Activated CD8-positive, alpha-beta T cell treated with anti-CD3 and anti-CD28 coated beads for 36 hours (primary cell): ENCODE data around the gene STUM. TPM values are rescaled to one million over a fixed set of nuclear protein-coding genes. Genes with fewer than 3 reads are reported as not detected.
A peak's percentile ranks its signal among the peaks of the same experiment; 100 is the strongest.

ENCODE experiments used
- ATAC-seq: fragments of 200-7000 bp; cut with Tn5 transposase; one replicate; pipeline ENCODE4 v1.10.0; 2021; ENCODE audit warnings: mild to moderate bottlenecking, moderate library complexity
- CTCF ChIA-PET: fragments of 350-600 bp; sonication (Branson Sonifier 250); formaldehyde crosslinking; loops from one replicate; lab custom pipeline; 2021; ENCODE audit warnings: antibody characterized with exemption; lab: Charles Lee
- POLR2A ChIA-PET: fragments of 350-600 bp; sonication (Branson Sonifier 250); formaldehyde crosslinking; loops from one replicate; lab custom pipeline; 2021; ENCODE audit warnings: antibody characterized with exemption; lab: Charles Lee
- DNase-seq: peaks from one replicate; pipeline ENCODE4 v3.0.0-alpha.2; 2020
- H3K27ac Mint-ChIP-seq: one replicate; pipeline ENCODE4 v1.8.0; 2021; ENCODE audit warnings: mild to moderate bottlenecking, mixed read lengths
- H3K27me3 Mint-ChIP-seq: one replicate; pipeline ENCODE4 v1.8.0; 2021; ENCODE audit warnings: mixed read lengths
- H3K36me3 Mint-ChIP-seq: one replicate; pipeline ENCODE4 v1.8.0; 2021; ENCODE audit warnings: low read depth, mixed read lengths
- H3K4me1 Mint-ChIP-seq: one replicate; pipeline ENCODE4 v1.8.0; 2021; ENCODE audit warnings: low read depth, mixed read lengths
- H3K4me3 Mint-ChIP-seq: one replicate; pipeline ENCODE4 v1.8.0; 2021; ENCODE audit warnings: mild to moderate bottlenecking, moderate library complexity, mixed read lengths
- H3K9me3 Mint-ChIP-seq: one replicate; pipeline ENCODE4 v1.8.0; 2021; ENCODE audit warnings: mixed read lengths
- CTCF ChIP-seq: fragments of 200-600 bp; IDR thresholded peaks from one replicate; pipeline ENCODE4 v1.8.0; 2022; ENCODE audit warnings: antibody characterized with exemption, mild to moderate bottlenecking
- intact Hi-C: fragments of 100-400 bp; cut with micrococcal nuclease; formaldehyde crosslinking; loops from one replicate; pipeline ENCODE4 v1.10.0; 2022
- total RNA-seq, 2 experiments: library from RNA; stranded (reverse); gene quantifications; one replicate each; pipeline ENCODE4 v1.2.3, GENCODE V29; 2021

The STUM gene
- total RNA-seq, 2 experiments from 2014 or later = not detected

- POLR2A ChIA-PET = interaction anchor here (0.6 to 5.3 kb wide), 4 partner anchors 8 to 44 kb away, joined by 3 to 28 read pairs (median 4); no protein-coding TSS in a partner anchor
- Mint-ChIP-seq H3K9me3 (no peaks in the 10 kb centered on the region), H3K4me1 (peaks cover 59% of the 10 kb centered on the region), H3K27me3 (no peaks in the 10 kb centered on the region), H3K4me3 (no peak overlapping the region), H3K36me3 (peaks cover 44% of the 10 kb centered on the region), H3K27ac (no peak overlapping the region)
- no peak for TF ChIP-seq CTCF
- DNase-seq (no peak), ATAC-seq (no peak)
- CTCF ChIA-PET = interaction anchor here (1.2 to 5.5 kb wide), 7 partner anchors 8 to 234 kb away, joined by 3 to 55 read pairs (median 6); partner anchors contain the start of gene PARP1
- intact Hi-C loops = loop anchor here (5.0 kb wide), 1 partner anchor 36 kb away; no protein-coding TSS in a partner anchor
Observed at GRCh38 chr1:226641671-226642231, 93.2 kb downstream of the STUM start.

- intact Hi-C loops = loop anchor here (5.0 kb wide), 1 partner anchor 35 kb away; no protein-coding TSS in a partner anchor
- no peak for TF ChIP-seq CTCF
- CTCF ChIA-PET = interaction anchor here (1.4 to 5.5 kb wide), 8 partner anchors 8 to 186 kb away, joined by 3 to 55 read pairs (median 7); no protein-coding TSS in a partner anchor
- Mint-ChIP-seq H3K36me3 (peaks cover 50% of the 10 kb centered on the region), H3K9me3 (no peaks in the 10 kb centered on the region), H3K27ac (peak overlapping the region; percentile 95), H3K27me3 (no peaks in the 10 kb centered on the region), H3K4me3 (no peak overlapping the region), H3K4me1 (peaks cover 64% of the 10 kb centered on the region)
- POLR2A ChIA-PET = interaction anchor here (0.6 to 5.3 kb wide), 7 partner anchors 8 to 56 kb away, joined by 3 to 28 read pairs (median 4); no protein-coding TSS in a partner anchor
- no peak for DNase-seq
- ATAC-seq = no peak
Observed at GRCh38 chr1:226642421-226642820, 93.9 kb downstream of the STUM start.

GRCh38 chr1:226643177-226643576 is 94.6 kb downstream of the STUM start:
- intact Hi-C loops = loop anchor here (5.0 kb wide), 1 partner anchor 34 kb away; no protein-coding TSS in a partner anchor
- no peaks in the 10 kb centered on the region for H3K27me3 Mint-ChIP-seq
- ChIA-PET CTCF (interaction anchor here (0.7 to 5.5 kb wide), 13 partner anchors 9 to 185 kb away, joined by 3 to 55 read pairs (median 5); no protein-coding TSS in a partner anchor), POLR2A (interaction anchor here (0.6 to 5.3 kb wide), 14 partner anchors 9 to 185 kb away, joined by 3 to 28 read pairs (median 5); no protein-coding TSS in a partner anchor)
- peaks cover 64% of the 10 kb centered on the region for H3K4me1 Mint-ChIP-seq
- peak overlapping the region; percentile 95 for H3K27ac Mint-ChIP-seq
- H3K36me3 Mint-ChIP-seq = peaks cover 57% of the 10 kb centered on the region
- DNase-seq (peak; percentile 91), ATAC-seq (peak; percentile 88)
- no peak for TF ChIP-seq CTCF
- peak overlapping the region; percentile 55 for H3K4me3 Mint-ChIP-seq
- H3K9me3 Mint-ChIP-seq = no peaks in the 10 kb centered on the region

- peak; percentile 46 for ATAC-seq
- ChIA-PET POLR2A (interaction anchor here (0.6 to 5.3 kb wide), 21 partner anchors 10 to 184 kb away, joined by 3 to 28 read pairs (median 4); no protein-coding TSS in a partner anchor), CTCF (interaction anchor here (0.7 to 5.5 kb wide), 17 partner anchors 10 to 185 kb away, joined by 3 to 55 read pairs (median 5); no protein-coding TSS in a partner anchor)
- H3K27me3 Mint-ChIP-seq = no peaks in the 10 kb centered on the region
- intact Hi-C loops = loop anchor here (5.0 kb wide), 1 partner anchor 33 kb away; no protein-coding TSS in a partner anchor
- H3K4me1 Mint-ChIP-seq = peaks cover 71% of the 10 kb centered on the region
- TF ChIP-seq CTCF = no peak
- peak; percentile 88 for DNase-seq
- peaks cover 59% of the 10 kb centered on the region for H3K36me3 Mint-ChIP-seq
- peak overlapping the region; percentile 55 for H3K4me3 Mint-ChIP-seq
- H3K9me3 Mint-ChIP-seq = no peaks in the 10 kb centered on the region
- peak overlapping the region; percentile 95 for H3K27ac Mint-ChIP-seq
Observed at GRCh38 chr1:226643611-226644540, 95.3 kb downstream of the STUM start.
